Ishikawa (cell line): Measurements from ENCODE around the gene SCOC.

Experiments used
- CEBPB ChIP-seq: IDR thresholded peaks from 2 replicates; pipeline ENCODE4 v1.6.1; 2012
- CREB1 ChIP-seq: IDR thresholded peaks from 2 replicates; pipeline ENCODE4 v1.6.1; 2012; ENCODE audit warnings: low read depth
- EGR1 ChIP-seq: IDR thresholded peaks from 2 replicates; pipeline ENCODE4 v1.6.1; 2012
- EP300 ChIP-seq: IDR thresholded peaks from 2 replicates; pipeline ENCODE4 v1.6.1; 2012; ENCODE audit warnings: borderline replicate concordance
- FOXM1 ChIP-seq: IDR thresholded peaks from 2 replicates; pipeline ENCODE4 v1.6.1; 2012; ENCODE audit warnings: low read depth, borderline replicate concordance
- NFIC ChIP-seq: IDR thresholded peaks from 2 replicates; pipeline ENCODE4 v1.6.1; 2012
- RAD21 ChIP-seq: IDR thresholded peaks from 2 replicates; pipeline ENCODE4 v1.6.1; 2012; ENCODE audit warnings: low read depth
- TAF1 ChIP-seq: IDR thresholded peaks from 2 replicates; pipeline ENCODE4 v1.6.1; 2012; ENCODE audit warnings: low read depth, mild to moderate bottlenecking
- TCF12 ChIP-seq: IDR thresholded peaks from 2 replicates; pipeline ENCODE4 v1.6.1; 2012; ENCODE audit warnings: low read depth
- TEAD4 ChIP-seq: IDR thresholded peaks from 2 replicates; pipeline ENCODE4 v1.6.1; 2012
- YY1 ChIP-seq: IDR thresholded peaks from 2 replicates; pipeline ENCODE4 v1.6.1; 2012; ENCODE audit warnings: low read depth
- ZBTB7A ChIP-seq: IDR thresholded peaks from 2 replicates; pipeline ENCODE4 v1.6.1; 2012; ENCODE audit warnings: low read depth
- TF ChIP-seq, protein P1 (sequence below): IDR thresholded peaks from 2 replicates; pipeline ENCODE4 v1.6.1; 2012
- TF ChIP-seq, protein P2 (sequence below): IDR thresholded peaks from 2 replicates; pipeline ENCODE4 v1.6.1; 2012
- TF ChIP-seq, protein P3 (sequence below): IDR thresholded peaks from 2 replicates; pipeline ENCODE4 v1.6.1; 2012; ENCODE audit warnings: low read depth, mild to moderate bottlenecking

The SCOC gene

GRCh38 chr4:140408974-140409373, 35.5 kb downstream of the SCOC start:
- TF ChIP-seq RAD21 (no peak), TCF12 (no peak), FOXM1 (no peak), TAF1 (no peak), NFIC (no peak), TEAD4 (no peak), ZBTB7A (no peak), CEBPB (no peak)
- TF ChIP-seq, protein P1, sequence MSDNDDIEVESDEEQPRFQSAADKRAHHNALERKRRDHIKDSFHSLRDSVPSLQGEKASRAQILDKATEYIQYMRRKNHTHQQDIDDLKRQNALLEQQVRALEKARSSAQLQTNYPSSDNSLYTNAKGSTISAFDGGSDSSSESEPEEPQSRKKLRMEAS = no peak
- TF ChIP-seq, protein P2, sequence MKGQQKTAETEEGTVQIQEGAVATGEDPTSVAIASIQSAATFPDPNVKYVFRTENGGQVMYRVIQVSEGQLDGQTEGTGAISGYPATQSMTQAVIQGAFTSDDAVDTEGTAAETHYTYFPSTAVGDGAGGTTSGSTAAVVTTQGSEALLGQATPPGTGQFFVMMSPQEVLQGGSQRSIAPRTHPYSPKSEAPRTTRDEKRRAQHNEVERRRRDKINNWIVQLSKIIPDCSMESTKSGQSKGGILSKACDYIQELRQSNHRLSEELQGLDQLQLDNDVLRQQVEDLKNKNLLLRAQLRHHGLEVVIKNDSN = no peak

GRCh38 chr4:140423106-140423505, 49.7 kb downstream of the SCOC start:
- TF ChIP-seq TAF1 = no peak
- no peak for TF ChIP-seq TEAD4
- TF ChIP-seq, protein P2 = no peak
- no peak for TF ChIP-seq EP300
- TF ChIP-seq EGR1 = no peak
- TF ChIP-seq, protein P3, sequence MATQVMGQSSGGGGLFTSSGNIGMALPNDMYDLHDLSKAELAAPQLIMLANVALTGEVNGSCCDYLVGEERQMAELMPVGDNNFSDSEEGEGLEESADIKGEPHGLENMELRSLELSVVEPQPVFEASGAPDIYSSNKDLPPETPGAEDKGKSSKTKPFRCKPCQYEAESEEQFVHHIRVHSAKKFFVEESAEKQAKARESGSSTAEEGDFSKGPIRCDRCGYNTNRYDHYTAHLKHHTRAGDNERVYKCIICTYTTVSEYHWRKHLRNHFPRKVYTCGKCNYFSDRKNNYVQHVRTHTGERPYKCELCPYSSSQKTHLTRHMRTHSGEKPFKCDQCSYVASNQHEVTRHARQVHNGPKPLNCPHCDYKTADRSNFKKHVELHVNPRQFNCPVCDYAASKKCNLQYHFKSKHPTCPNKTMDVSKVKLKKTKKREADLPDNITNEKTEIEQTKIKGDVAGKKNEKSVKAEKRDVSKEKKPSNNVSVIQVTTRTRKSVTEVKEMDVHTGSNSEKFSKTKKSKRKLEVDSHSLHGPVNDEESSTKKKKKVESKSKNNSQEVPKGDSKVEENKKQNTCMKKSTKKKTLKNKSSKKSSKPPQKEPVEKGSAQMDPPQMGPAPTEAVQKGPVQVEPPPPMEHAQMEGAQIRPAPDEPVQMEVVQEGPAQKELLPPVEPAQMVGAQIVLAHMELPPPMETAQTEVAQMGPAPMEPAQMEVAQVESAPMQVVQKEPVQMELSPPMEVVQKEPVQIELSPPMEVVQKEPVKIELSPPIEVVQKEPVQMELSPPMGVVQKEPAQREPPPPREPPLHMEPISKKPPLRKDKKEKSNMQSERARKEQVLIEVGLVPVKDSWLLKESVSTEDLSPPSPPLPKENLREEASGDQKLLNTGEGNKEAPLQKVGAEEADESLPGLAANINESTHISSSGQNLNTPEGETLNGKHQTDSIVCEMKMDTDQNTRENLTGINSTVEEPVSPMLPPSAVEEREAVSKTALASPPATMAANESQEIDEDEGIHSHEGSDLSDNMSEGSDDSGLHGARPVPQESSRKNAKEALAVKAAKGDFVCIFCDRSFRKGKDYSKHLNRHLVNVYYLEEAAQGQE = no peak
- TF ChIP-seq RAD21 = no peak
- no peak for TF ChIP-seq YY1
- TF ChIP-seq CREB1 = no peak
- TF ChIP-seq FOXM1 = no peak
- no peak for TF ChIP-seq TCF12
- no peak for TF ChIP-seq ZBTB7A
- no peak for TF ChIP-seq NFIC
- TF ChIP-seq, protein P1 = no peak
- TF ChIP-seq CEBPB = no peak

DNA sequence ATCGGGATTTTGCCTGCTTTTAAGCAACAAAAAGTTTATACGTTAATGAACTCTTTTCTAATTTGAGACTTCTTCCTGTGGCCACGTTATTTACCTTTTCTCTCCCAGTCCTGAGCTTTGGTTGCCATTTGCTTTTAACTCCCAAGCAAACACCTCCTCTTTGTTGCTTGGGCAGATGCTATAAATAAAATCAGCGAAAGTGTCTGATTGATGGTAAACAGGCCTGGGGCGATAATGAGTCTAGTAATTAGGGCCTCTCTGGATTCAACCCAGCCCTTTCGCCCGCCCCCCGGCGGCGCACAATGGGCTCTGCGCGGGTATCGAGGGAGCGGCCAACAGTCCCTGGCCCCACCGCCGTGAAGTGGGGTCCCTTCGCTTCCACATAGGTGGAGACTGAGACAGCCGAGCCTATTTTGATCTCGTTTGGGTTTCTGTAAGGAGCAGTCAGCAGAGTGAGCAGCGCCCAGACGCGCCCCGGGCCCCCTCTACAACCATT, 53.2 kb downstream of the SCOC start:
- TF ChIP-seq, protein P2 = no peak
- no peak for TF ChIP-seq RAD21

GRCh38 chr4:140427106-140427918, 53.9 kb downstream of the SCOC start, which contains the start of gene CLGN:
Gene CLGN, minus strand, starts transcription at chr4:140427648. Its CDS starts 14,570 bp downstream, at chr4:140413078.
- TF ChIP-seq, protein P2 = no peak
- TF ChIP-seq ZBTB7A (peak; percentile 86), EGR1 (no peak), TCF12 (peak; percentile 22; the same call in 1 of the 2 replicates), FOXM1 (no peak), CREB1 (no peak), CEBPB (peak; percentile 99), RAD21 (no peak), YY1 (no peak), TEAD4 (no peak), NFIC (no peak), EP300 (no peak), TAF1 (0 out of 2 replicates have a peak, but pooled peaks have one; percentile 15)
- TF ChIP-seq, protein P1 = peak; percentile 56; the same call in 1 of the 2 replicates
- TF ChIP-seq, protein P3 = no peak
